ENCODE measurements around the gene WNT3.

Gene WNT3

GRCh38 chr17:46809110-46809571, 9.4 kb downstream of the WNT3 start:
- DNase-seq (ENCODE audit: low spot score): no peak

GRCh38 chr17:46805771-46806170, 12.7 kb downstream of the WNT3 start:
- Histone ChIP-seq H3K4me1 (ENCODE audit: insufficient read depth, poor library complexity, severe bottlenecking) (no peaks in the 10 kb centered on the region), H3K27ac (ENCODE audit: poor library complexity, severe bottlenecking) (no peak overlapping the region), H3K36me3 (ENCODE audit: low read depth) (no peaks in the 10 kb centered on the region), H3K27me3 (ENCODE audit: insufficient read depth, poor library complexity, severe bottlenecking) (no peaks in the 10 kb centered on the region), H3K9me3 (ENCODE audit: severe bottlenecking) (no peaks in the 10 kb centered on the region), H3K4me3 (ENCODE audit: severe bottlenecking) (no peak overlapping the region)
- DNase-seq (ENCODE audit: low spot score) (no peak), ATAC-seq (ENCODE audit: low read depth) (no peak)
- TF ChIP-seq CTCF (IDR thresholded peaks at IDR 0.05; ENCODE audit: poor library complexity, severe bottlenecking): no peak

More at GRCh38 chr17:46809110-46809571, 9.4 kb downstream of the WNT3 start:
- Histone ChIP-seq H3K36me3 (ENCODE audit: low read depth) (no peaks in the 10 kb centered on the region), H3K27me3 (ENCODE audit: insufficient read depth, poor library complexity, severe bottlenecking) (no peaks in the 10 kb centered on the region), H3K9me3 (ENCODE audit: severe bottlenecking) (no peaks in the 10 kb centered on the region), H3K4me3 (ENCODE audit: severe bottlenecking) (no peak overlapping the region), H3K27ac (ENCODE audit: poor library complexity, severe bottlenecking) (no peak overlapping the region), H3K4me1 (ENCODE audit: insufficient read depth, poor library complexity, severe bottlenecking) (peaks cover 7% of the 10 kb centered on the region)
- ATAC-seq (ENCODE audit: low read depth): no peak
- TF ChIP-seq CTCF (IDR thresholded peaks at IDR 0.05; ENCODE audit: poor library complexity, severe bottlenecking): no peak

GRCh38 chr17:46803544-46803943, 14.9 kb downstream of the WNT3 start:
- no peaks in the 10 kb centered on the region for H3K9me3 ChIP-seq (ENCODE audit: severe bottlenecking)
- H3K4me1 ChIP-seq (ENCODE audit: insufficient read depth, poor library complexity, severe bottlenecking): no peaks in the 10 kb centered on the region
- DNase-seq (ENCODE audit: low spot score): no peak
- no peak for ATAC-seq (ENCODE audit: low read depth)
- no peak overlapping the region for H3K4me3 ChIP-seq (ENCODE audit: severe bottlenecking)
- H3K27me3 ChIP-seq (ENCODE audit: insufficient read depth, poor library complexity, severe bottlenecking): no peaks in the 10 kb centered on the region
- H3K27ac ChIP-seq (ENCODE audit: poor library complexity, severe bottlenecking): no peak overlapping the region
- H3K36me3 ChIP-seq (ENCODE audit: low read depth): no peaks in the 10 kb centered on the region
- no peak for TF ChIP-seq CTCF (IDR thresholded peaks at IDR 0.05; ENCODE audit: poor library complexity, severe bottlenecking)

GRCh38 chr17:46802800-46803199, 15.7 kb downstream of the WNT3 start:
- no peak overlapping the region for H3K27ac ChIP-seq (ENCODE audit: poor library complexity, severe bottlenecking)
- no peaks in the 10 kb centered on the region for H3K9me3 ChIP-seq (ENCODE audit: severe bottlenecking)
- H3K4me3 ChIP-seq (ENCODE audit: severe bottlenecking): no peak overlapping the region
- no peaks in the 10 kb centered on the region for H3K36me3 ChIP-seq (ENCODE audit: low read depth)
- DNase-seq (ENCODE audit: low spot score) (no peak), ATAC-seq (ENCODE audit: low read depth) (no peak)
- no peak for TF ChIP-seq CTCF (IDR thresholded peaks at IDR 0.05; ENCODE audit: poor library complexity, severe bottlenecking)
- no peaks in the 10 kb centered on the region for H3K27me3 ChIP-seq (ENCODE audit: insufficient read depth, poor library complexity, severe bottlenecking)
- no peaks in the 10 kb centered on the region for H3K4me1 ChIP-seq (ENCODE audit: insufficient read depth, poor library complexity, severe bottlenecking)

GRCh38 chr17:46800573-46800972, 17.9 kb downstream of the WNT3 start:
- ATAC-seq (ENCODE audit: low read depth): no peak
- no peaks in the 10 kb centered on the region for H3K9me3 ChIP-seq (ENCODE audit: severe bottlenecking)
- no peak for TF ChIP-seq CTCF (IDR thresholded peaks at IDR 0.05; ENCODE audit: poor library complexity, severe bottlenecking)
- no peak for DNase-seq (ENCODE audit: low spot score)
- H3K27ac ChIP-seq (ENCODE audit: poor library complexity, severe bottlenecking): no peak overlapping the region
- H3K27me3 ChIP-seq (ENCODE audit: insufficient read depth, poor library complexity, severe bottlenecking): no peaks in the 10 kb centered on the region
- no peaks in the 10 kb centered on the region for H3K4me1 ChIP-seq (ENCODE audit: insufficient read depth, poor library complexity, severe bottlenecking)
- no peak overlapping the region for H3K4me3 ChIP-seq (ENCODE audit: severe bottlenecking)
- no peaks in the 10 kb centered on the region for H3K36me3 ChIP-seq (ENCODE audit: low read depth)

Data from RWPE2 (cell line).